Brain microvascular endothelial cell (primary cell): ENCODE data around the gene ADGRV1.
A peak's percentile ranks its signal among the peaks of the same experiment; 100 is the strongest.
"Not testable (repeated sequence)": the region's sequence is repeated elsewhere in the genome, so short reads cannot be mapped to it uniquely, and the experiment has no call there.

Experiments used
- DNase-seq: peaks from one replicate; pipeline ENCODE4 v3.0.0-alpha.2; 2020
- H3K27ac ChIP-seq: fragments of 250-450 bp; sonication (Bioruptor Pico); 2 replicates; pipeline ENCODE4 v1.5.1; 2020; ENCODE audit warnings: mild to moderate bottlenecking, moderate library complexity
- H3K27me3 ChIP-seq: fragments of 250-450 bp; sonication (Bioruptor Pico); replicated peaks from 2 replicates; pipeline ENCODE4 v1.5.1; 2020; ENCODE audit warnings: mild to moderate bottlenecking
- H3K36me3 ChIP-seq: fragments of 250-450 bp; sonication (Bioruptor Pico); replicated peaks from 2 replicates; pipeline ENCODE4 v1.5.1; 2020; ENCODE audit warnings: mild to moderate bottlenecking
- H3K4me3 ChIP-seq: 2 replicates; pipeline ENCODE4 v1.5.1; 2011; ENCODE audit warnings: low read depth, mild to moderate bottlenecking, control low read depth, low read length, moderate library complexity
- in situ Hi-C: cut with HindIII; loops from 2 replicates; pipeline ENCODE4 v1.10.0; 2017; ENCODE audit warnings: low sequenced_read_pairs, low pct_ligation_motif_present
- TF ChIP-seq, protein P1 (sequence below): IDR thresholded peaks from 2 replicates; pipeline ENCODE4 v1.5.1; 2011; ENCODE audit warnings: low read depth, mild to moderate bottlenecking, moderate library complexity, low read length, control low read depth, inconsistent platforms; ENCODE audit errors: missing control alignments

ADGRV1 gene

DNA sequence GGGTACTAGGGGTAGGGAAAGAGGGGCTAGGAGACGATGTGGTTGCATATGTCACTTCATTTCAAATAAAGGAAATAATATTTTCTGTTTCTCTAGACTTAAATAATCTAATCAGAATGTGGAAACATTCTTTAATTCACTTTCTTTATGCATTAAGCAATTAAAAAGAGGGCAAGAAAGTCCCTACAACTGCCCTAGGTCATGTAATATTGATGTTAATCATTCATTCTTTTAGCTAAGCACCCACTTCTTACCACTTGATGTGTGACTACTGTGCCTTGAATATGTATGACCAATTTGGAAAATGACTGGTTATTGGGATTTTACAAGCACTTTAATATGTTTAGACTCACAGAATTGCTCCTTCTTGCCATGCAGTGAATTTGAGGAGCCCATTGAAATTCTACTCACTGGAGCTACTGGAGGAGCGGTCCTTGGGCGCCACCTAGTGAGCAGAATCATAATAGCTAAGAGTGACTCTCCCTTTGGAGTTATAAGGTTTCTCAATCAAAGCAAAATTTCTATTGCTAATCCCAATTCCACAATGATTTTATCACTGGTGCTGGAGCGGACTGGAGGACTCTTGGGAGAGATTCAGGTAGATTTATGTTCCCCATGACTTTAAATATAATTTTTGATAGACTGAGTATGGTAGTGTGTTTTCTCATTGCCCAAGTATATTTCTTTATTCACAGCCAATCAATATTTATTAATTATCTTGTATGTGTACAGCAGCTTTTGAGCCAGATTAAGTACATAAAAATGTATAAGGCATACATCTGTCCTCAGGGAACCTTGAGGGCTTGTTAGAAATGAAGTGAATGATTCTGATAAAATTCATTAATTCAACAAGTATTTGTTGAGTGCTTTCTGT is 225.1 kb downstream of the ADGRV1 start:
- Histone ChIP-seq H3K4me3 (no peak overlapping the region), H3K27ac (no peak overlapping the region), H3K36me3 (no peaks in the 10 kb centered on the region), H3K27me3 (no peaks in the 10 kb centered on the region)
- TF ChIP-seq, protein P1, sequence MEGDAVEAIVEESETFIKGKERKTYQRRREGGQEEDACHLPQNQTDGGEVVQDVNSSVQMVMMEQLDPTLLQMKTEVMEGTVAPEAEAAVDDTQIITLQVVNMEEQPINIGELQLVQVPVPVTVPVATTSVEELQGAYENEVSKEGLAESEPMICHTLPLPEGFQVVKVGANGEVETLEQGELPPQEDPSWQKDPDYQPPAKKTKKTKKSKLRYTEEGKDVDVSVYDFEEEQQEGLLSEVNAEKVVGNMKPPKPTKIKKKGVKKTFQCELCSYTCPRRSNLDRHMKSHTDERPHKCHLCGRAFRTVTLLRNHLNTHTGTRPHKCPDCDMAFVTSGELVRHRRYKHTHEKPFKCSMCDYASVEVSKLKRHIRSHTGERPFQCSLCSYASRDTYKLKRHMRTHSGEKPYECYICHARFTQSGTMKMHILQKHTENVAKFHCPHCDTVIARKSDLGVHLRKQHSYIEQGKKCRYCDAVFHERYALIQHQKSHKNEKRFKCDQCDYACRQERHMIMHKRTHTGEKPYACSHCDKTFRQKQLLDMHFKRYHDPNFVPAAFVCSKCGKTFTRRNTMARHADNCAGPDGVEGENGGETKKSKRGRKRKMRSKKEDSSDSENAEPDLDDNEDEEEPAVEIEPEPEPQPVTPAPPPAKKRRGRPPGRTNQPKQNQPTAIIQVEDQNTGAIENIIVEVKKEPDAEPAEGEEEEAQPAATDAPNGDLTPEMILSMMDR: peak; percentile 89
- peak; percentile 81 for DNase-seq
- in situ Hi-C loops: no loop called here

DNA sequence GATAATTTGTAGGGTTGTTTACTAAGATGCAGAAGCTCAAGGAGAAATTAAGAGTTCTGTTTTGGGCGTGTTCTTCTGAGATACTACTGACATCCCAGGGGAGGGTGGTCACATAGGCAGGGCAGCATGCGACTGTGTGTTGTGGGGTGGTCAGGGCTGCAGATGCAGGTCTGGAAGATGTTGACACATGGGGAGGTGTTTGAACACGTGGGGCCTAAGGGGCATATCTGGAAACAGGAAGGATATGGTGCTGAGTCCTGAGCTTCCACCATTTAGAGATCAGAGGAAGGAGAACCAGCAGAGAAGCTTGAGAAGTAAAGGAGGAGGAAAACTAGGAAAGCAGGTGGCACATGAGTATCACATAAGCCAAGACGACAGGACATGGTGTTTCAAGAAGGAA is 228.2 kb downstream of the ADGRV1 start:
- no peaks in the 10 kb centered on the region for H3K36me3 ChIP-seq
- in situ Hi-C loops: no loop called here
- no peak for DNase-seq
- no peak overlapping the region for H3K4me3 ChIP-seq
- no peaks in the 10 kb centered on the region for H3K27me3 ChIP-seq
- TF ChIP-seq, protein P1: no peak
- H3K27ac ChIP-seq: no peak overlapping the region

DNA sequence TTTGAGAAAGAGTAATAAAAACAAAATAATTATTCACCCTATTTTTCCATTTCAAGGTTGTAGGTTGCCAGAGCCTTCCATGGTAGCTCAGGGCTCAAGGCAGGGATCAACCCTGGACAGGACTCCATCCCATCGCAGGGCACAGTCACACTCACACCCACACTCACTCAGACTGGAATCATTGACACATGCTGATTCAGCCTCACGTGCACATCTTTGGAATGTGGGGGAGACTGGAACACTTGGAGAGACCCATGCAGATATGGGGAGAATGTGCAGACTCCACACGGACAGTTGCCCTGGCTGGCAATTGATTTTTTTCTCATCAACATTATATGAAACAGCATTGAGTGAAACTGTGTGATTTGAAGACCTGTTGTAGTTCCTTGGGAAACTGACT is 234.1 kb downstream of the ADGRV1 start:
- no peak overlapping the region for H3K27ac ChIP-seq
- no peaks in the 10 kb centered on the region for H3K27me3 ChIP-seq
- in situ Hi-C loops: no loop called here
- TF ChIP-seq, protein P1: no peak
- DNase-seq: peak; percentile 31
- no peaks in the 10 kb centered on the region for H3K36me3 ChIP-seq
- no peak overlapping the region for H3K4me3 ChIP-seq

DNA sequence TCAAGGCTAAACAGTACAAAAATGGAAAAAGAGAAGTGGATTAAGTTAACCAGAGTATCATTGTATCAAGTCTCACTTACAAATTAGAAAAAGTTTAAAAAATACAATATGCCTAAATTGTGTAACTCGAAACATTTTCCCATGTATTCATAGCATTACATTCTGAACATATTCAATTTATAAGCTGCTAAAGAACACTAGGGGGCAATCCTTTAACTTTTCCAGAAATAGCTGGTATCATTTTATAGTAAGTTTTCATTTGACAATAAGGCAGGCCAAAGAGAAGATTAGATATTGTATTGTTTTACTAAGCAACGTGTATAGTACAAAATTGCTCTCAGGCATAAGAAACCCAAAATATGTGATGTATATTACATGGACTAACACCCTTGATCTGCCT is 234.6 kb downstream of the ADGRV1 start:
- Histone ChIP-seq H3K4me3 (no peak overlapping the region), H3K36me3 (no peaks in the 10 kb centered on the region), H3K27me3 (no peaks in the 10 kb centered on the region), H3K27ac (no peak overlapping the region)
- TF ChIP-seq, protein P1: no peak
- in situ Hi-C loops: no loop called here
- DNase-seq: no peak

DNA sequence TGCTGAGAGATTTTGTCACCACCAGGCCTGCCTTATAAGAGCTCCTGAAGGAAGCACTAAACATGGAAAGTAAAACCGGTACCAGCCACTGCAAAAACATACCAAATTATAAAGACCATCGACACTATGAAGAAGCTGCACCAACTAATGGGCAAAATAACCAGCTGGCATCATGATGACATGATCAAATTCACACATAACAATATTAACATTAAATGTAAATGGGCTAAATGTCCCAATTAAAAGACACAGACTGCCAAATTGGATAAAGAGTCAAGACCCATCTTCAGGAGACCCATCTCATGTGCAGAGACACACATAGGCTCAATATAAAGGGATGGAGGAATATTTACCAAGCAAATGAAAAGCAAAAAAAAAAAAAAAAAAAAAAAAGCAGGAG is 238.3 kb downstream of the ADGRV1 start:
- H3K27me3 ChIP-seq, DNase-seq, in situ Hi-C loops, H3K27ac ChIP-seq, H3K36me3 ChIP-seq, H3K4me3 ChIP-seq: not testable (repeated sequence)

DNA sequence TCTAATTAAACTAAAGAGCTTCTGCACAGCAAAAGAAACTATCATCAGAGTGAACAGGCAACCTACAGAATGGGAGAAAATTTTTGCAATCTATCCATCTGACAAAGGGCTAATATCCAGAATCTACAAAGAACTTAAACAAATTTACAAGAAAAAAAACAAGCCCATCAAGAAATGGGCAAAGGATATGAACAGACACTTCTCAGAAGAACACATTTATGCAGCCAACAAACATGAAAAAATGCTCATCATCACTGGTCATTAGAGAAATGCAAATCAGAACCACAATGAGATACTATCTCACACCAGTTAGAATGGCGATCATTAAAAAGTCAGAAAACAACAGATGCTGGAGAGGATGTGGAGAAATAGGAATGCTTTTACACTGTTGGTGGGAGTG is 241.5 kb downstream of the ADGRV1 start:
- H3K27ac ChIP-seq, H3K27me3 ChIP-seq, DNase-seq, H3K4me3 ChIP-seq, H3K36me3 ChIP-seq, in situ Hi-C loops: not testable (repeated sequence)

DNA sequence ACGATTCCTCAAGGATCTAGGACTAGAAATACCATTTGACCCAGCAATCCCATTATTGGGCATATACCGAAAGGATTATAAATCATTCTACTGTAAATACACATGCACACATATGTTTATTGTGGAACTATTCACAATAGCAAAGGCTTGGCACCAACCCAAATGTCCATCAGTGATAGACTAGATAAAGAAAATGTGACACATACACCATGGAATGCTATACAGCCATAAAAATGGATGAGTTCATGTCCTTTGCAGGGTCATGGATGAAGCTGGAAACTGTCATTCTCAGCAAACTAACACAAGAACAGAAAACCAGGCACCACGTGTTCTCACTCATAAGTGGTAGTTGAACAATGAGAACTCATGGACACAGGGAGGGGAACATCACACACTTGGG is 241.9 kb downstream of the ADGRV1 start:
- in situ Hi-C loops, H3K27ac ChIP-seq, H3K4me3 ChIP-seq, H3K27me3 ChIP-seq, H3K36me3 ChIP-seq: not testable (repeated sequence)
- DNase-seq: peak; percentile 14
